Left ventricle myocardium superior (tissue), 1 donor: ENCODE data around the gene IFIT1B. TPM values are rescaled to one million over a fixed set of nuclear protein-coding genes. Genes with fewer than 3 reads are reported as not detected.
"Not testable (repeated sequence)": the region's sequence is repeated elsewhere in the genome, so short reads cannot be mapped to it uniquely, and the experiment has no call there.

Experiments
- ATAC-seq: fragments of 200-7000 bp; cut with Tn5 transposase; one replicate; pipeline ENCODE4 v1.9.1; 2020; ENCODE audit warnings: mild to moderate bottlenecking, moderate library complexity
- DNase-seq: peaks from one replicate; pipeline ENCODE4 v3.0.0-alpha.2; 2020
- intact Hi-C: fragments of 100-400 bp; cut with micrococcal nuclease; formaldehyde crosslinking; loops from one replicate; pipeline ENCODE4 v1.11.0; 2022
- total RNA-seq: library from RNA; stranded (reverse); fragmentation: NEBNext Ultra II Directional; extraction: Animal tissue kit (Norgen Biotek cat#: 25700); gene quantifications from one replicate; pipeline ENCODE4 v1.2.1, GENCODE V29; 2021
- donor health status: DM: no; HTN: yes; CAD: no; lungs with severe emphysema.

The IFIT1B gene
- total RNA-seq, 1 donor from 2014 or later = not detected

GRCh38 chr10:89346405-89347254 is 31.2 kb upstream of the IFIT1B start:
- intact Hi-C loops = no loop called here
- DNase-seq (no peak), ATAC-seq (peak; percentile 33)

GRCh38 chr10:89347701-89348457 is 30.0 kb upstream of the IFIT1B start:
- intact Hi-C loops = loop anchor here (2.0 kb wide), 1 partner anchor 19 kb away; no protein-coding TSS in a partner anchor
- no peak for DNase-seq
- peak; percentile 24 for ATAC-seq

- ATAC-seq (no peak), DNase-seq (no peak)
- intact Hi-C loops = loop anchor here (2.0 kb wide), 1 partner anchor 20 kb away; no protein-coding TSS in a partner anchor
These were observed 29.4 kb upstream of the IFIT1B start for GRCh38 chr10:89348481-89348880.

GRCh38 chr10:89348975-89349374 is 28.9 kb upstream of the IFIT1B start:
- DNase-seq (no peak), ATAC-seq (no peak)
- intact Hi-C loops = loop anchor here (2.0 kb wide), 1 partner anchor 20 kb away; no protein-coding TSS in a partner anchor

- ATAC-seq = peak; percentile 70
- DNase-seq = peak; percentile 53
These were observed 27.1 kb upstream of the IFIT1B start for GRCh38 chr10:89350631-89351315.

GRCh38 chr10:89351412-89351779 is 26.5 kb upstream of the IFIT1B start:
- intact Hi-C loops = no loop called here
- peak; percentile 35 for ATAC-seq
- DNase-seq = no peak

More at GRCh38 chr10:89350631-89351315, 27.1 kb upstream of the IFIT1B start:
- intact Hi-C loops = not testable (repeated sequence)

GRCh38 chr10:89351780-89352597 is 25.9 kb upstream of the IFIT1B start:
- no peak for DNase-seq
- ATAC-seq = peak; percentile 78
- intact Hi-C loops = no loop called here

- DNase-seq = no peak
- intact Hi-C loops = no loop called here
- ATAC-seq = no peak
These were observed 25.1 kb upstream of the IFIT1B start for GRCh38 chr10:89352802-89353201.

GRCh38 chr10:89355394-89355931 is 22.4 kb upstream of the IFIT1B start:
- ATAC-seq (no peak), DNase-seq (no peak)
- intact Hi-C loops = no loop called here

- DNase-seq (no peak), ATAC-seq (no peak)
- intact Hi-C loops = no loop called here
These were observed 20.8 kb upstream of the IFIT1B start for GRCh38 chr10:89357096-89357495.

- ATAC-seq (no peak), DNase-seq (no peak)
- intact Hi-C loops = no loop called here
These were observed 19.9 kb upstream of the IFIT1B start for GRCh38 chr10:89357975-89358374.

- ATAC-seq (no peak), DNase-seq (no peak)
- intact Hi-C loops = no loop called here
These were observed 17.7 kb upstream of the IFIT1B start for GRCh38 chr10:89360157-89360556.

GRCh38 chr10:89362929-89363328 is 14.9 kb upstream of the IFIT1B start:
- intact Hi-C loops = no loop called here
- DNase-seq = no peak
- ATAC-seq = no peak

- no peak for ATAC-seq
- no peak for DNase-seq
- intact Hi-C loops = no loop called here
These were observed 14.0 kb upstream of the IFIT1B start for GRCh38 chr10:89363729-89364442.

GRCh38 chr10:89364531-89364930 is 13.3 kb upstream of the IFIT1B start:
- DNase-seq (no peak), ATAC-seq (no peak)
- intact Hi-C loops = no loop called here

GRCh38 chr10:89367529-89367928 is 10.3 kb upstream of the IFIT1B start:
- ATAC-seq (peak; percentile 34), DNase-seq (no peak)
- intact Hi-C loops = no loop called here

- no peak for DNase-seq
- no peak for ATAC-seq
- intact Hi-C loops = no loop called here
These were observed 9.7 kb upstream of the IFIT1B start for GRCh38 chr10:89368129-89368528.
